GM21528 (cell line): ENCODE data around the gene SUN5.

Experiments used
- ATAC-seq: cut with Tn5 transposase; IDR thresholded peaks from one replicate; pipeline ENCODE4 v1.9.1; 2021; ENCODE audit warnings: mild to moderate bottlenecking, moderate library complexity; ENCODE audit not compliant: unreplicated experiment, low FRiP score

SUN5 gene

DNA sequence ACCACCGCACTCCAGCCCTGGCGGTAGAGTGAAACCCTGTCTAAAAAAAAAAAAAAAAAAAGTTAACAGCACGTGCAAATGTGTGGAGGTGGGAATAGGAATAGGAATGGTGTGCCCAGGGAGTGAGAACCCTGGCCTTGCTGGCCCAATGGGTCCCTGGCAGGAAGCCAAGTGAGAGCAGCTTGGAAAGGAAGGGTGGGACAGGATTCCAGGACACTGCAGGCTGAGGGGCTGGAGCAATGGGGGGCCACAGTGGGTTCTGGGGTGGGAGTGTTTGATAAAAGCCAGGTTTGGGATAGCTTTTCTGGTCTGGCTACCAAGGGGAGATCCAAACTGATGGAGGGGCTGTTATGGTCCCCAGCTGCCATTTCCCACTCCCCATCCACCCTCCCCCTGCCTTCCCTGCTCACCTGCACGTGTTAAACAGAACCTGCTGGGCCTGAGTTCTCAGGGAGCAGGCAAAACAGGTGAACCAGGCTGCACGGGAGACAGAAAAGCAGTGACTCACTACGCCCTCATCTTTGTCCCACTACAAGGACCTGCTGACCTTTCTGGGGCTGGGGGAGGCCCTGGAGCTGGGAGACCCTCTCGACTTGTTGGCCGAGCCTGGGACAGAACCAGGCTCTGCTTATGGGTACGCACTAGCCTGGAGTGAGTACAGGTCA, 3.3 kb downstream of the SUN5 start:
- no peak for ATAC-seq

DNA sequence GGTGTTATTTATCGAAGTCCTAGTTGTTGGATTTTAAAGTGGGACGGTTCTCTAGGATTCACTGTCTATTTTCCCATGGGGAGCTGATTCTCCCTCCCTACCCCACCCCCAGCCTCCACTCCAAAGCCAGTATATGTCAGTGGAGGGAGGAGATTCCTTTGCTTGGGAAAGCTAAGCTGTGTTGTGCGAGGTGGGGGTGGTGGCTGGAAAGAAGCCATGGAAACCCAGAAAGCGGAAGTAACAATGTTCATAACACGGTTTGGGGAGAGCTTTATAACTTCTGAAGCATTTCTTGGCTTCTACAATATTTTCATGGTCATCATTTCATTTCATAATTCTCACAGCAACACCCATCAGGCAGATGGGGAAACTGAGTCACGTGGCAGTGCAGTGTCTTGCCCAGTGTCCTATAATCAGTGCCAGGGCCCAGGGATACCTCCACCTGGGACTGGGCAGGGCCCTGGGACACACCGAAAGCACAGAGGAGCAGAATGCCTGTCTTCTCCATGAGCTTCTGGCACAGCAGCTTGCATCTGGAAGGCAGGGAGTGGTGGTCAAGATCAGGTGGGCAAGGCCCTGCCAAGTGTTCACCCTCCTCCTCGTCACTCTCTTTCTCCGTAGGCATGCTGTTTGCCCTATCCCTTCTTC, 4.5 kb downstream of the SUN5 start:
- no peak for ATAC-seq

DNA sequence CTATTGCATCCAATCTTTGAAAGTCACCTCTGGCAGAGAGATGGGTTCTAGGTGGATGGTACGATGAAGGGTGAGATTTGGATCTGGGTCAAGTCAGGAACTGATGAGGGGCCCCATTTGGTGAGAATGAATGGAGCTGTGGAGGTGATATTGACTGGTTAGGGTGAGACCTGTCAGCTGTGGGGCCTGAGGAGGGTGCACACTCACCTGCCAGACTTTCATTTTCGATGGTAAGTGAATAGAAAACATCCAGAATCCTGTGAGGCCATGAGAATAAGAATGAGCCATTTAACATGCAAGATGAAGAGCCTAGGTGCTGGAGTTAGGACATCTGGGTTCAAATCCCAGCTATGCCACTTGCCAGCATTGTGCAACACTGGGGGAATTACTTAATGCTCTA, 6.8 kb downstream of the SUN5 start:
- ATAC-seq: no peak

DNA sequence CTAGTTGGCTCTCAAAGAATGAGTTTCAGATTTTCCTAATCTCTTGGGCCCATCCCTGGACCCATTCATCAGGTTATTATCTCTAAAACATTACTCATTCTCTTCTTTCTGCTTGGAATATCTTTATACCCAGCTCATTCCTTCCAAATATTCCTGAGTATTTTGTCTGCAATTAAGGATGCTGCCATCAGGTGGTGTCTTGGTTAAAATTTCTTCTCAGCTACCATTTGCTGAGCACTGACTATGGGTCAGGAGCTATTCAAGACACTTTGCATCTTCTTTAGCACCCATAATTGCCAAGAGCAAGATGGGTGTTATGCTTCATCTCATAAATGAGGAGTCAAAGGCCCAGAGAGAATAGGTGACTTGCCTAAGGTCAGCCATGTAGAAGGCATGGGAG, 8.4 kb downstream of the SUN5 start:
- ATAC-seq: no peak

DNA sequence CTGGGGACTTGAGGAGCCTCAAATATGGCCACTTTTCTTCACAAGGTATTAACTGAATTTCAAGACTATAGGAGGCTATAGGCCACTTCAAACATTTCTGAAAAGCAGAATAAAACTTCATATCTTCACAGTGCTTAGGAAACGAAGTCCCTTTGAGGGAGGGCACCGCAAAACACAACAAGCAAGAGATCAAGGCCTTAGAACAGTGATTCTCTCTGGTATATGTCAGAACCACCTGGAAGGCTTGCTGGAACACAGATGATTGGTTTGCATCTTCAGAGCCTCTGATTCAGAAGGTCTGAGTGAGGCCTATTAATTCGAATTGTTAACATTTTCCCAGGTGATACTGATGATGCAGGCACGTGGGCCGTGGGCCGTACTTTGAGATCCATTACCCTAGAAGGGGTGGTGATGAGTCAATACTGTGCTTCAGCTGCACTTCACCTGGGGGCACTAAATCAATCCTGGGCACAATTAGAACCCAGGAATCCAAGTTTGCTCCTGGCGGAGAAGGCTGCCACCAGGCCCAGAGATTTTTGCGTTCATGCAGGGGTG, 10.7 kb downstream of the SUN5 start:
- no peak for ATAC-seq

DNA sequence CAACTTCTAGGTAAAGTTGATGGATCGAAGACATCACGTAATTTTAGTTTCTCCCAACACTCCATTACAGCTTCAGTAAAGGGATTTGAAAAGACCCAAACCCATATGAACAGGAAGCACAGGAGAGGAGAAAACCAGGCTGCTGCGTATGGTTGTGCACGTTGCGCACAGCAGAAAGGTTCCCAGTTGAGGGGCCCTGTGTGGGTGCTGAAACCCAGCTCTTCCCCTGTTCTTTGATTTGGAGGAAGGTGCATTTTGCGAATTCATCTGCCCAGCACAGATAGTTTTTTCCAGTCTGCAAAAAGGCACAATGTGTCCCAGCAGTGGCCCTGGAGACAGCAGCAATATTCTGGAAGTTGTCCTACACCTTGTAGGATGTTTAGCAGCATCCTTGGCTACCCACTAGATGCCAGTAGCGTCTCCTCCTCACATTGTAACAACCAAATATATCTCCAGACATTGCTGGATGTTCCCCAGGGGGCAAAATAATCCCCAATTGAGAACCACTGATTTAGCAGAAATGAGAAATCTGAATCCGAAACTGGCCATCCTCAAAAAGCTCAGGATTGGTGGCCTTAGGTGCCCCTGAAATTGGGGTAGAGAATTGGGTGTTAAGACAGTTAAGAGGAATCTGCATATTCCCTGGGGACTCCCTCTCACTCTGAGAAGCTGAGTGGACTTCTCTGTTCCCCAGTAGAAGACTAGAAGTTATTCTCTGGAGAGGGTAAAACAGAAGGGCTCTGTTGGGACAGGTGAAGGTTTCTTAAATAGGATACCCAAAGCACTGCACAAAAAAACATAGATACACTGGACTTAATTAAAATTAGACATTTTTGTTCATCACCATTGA, 12.2 kb downstream of the SUN5 start:
- ATAC-seq: no peak

DNA sequence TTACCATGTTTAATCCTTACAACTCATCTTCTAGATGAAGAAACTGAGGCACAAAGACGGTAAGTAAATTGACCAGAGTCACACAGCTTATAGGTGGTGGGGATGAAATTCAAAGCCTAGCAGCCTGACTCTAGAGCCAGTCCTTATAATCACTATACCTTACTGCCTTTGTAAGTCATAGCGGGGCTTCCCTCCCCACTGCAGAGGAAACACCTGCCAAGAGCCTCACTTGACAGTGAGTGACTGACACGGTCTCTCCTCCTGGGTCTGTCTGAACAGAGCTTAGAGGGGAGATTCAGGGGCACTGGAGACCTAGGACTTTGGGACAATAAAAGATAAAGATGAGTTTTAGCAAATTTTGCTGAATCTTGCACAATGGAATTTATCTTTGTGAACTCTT, 12.8 kb downstream of the SUN5 start:
- ATAC-seq: no peak

DNA sequence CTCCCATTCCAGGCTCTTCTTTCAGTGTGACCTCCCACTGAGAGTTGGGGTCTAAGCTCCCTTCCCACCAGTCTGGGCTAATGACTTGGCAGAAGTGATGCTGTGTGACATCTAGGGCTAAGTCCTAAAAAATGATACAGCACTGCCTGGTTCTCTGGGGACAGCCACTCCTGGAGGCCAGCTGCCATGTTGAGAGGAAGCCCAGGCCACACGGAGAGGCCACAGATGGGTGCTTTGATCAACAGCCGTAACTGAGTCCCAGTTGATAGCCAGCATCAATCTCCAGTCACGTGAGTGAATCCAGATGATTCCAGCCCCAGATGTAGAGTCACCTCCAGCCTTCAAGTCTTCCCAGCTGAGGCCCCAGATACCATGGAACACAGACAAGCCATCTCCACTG, 13.8 kb downstream of the SUN5 start:
- no peak for ATAC-seq

DNA sequence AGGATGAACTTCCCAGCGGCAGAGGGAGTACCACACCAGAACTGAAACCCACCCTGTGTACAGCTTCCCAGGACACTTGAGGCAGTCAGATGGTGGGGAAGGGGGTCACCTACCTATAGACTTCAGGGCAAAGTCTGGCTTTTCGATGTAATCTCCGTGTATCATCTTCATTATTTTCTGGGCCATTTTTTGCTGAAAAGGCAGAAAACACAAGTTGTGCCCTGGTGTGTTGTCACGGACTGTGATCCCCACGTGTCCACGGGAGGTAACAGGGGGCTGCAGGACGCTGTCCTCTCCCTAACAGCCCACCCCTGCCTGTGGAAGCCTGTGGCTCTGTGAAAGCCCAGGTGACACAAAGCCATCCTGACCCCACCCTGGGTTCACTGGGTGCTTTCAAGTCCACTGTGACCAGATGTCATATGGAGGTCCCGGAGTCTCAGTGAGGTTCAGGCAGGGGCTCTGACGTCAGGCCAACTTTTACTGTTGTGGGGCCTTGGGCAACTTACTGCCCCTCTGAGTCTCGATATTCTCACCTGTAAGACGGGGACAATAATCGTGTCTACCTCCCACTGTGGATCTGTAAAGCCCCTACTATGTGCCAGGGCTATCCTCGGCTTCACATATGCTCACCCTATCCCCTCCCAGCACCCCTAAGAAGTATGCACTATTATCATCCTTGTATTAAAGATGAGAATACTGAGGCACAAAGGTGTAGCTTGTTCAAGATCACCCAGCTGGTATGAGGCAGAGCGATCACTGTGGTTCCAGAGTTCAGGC, 14.5 kb downstream of the SUN5 start:
- ATAC-seq: no peak

DNA sequence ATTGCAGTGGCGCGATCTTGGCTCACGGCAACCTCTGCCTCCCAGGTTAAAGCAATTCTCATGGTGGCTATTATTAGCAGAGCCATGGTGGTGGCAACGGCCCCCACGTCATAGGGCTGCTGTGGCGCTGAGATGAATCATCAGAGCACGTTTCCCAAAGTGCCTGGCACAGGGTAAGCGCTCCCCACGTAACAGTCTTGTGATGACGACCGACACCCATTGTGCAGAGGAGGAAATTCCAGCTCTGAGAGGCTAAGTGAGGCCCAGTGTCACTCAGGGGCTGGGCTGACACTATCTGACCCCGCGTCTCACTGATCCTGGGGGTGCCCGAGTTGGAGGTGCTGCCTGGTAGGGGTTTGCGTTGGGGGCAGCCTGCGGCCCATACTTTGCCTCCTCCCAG, 16.2 kb downstream of the SUN5 start:
- no peak for ATAC-seq

DNA sequence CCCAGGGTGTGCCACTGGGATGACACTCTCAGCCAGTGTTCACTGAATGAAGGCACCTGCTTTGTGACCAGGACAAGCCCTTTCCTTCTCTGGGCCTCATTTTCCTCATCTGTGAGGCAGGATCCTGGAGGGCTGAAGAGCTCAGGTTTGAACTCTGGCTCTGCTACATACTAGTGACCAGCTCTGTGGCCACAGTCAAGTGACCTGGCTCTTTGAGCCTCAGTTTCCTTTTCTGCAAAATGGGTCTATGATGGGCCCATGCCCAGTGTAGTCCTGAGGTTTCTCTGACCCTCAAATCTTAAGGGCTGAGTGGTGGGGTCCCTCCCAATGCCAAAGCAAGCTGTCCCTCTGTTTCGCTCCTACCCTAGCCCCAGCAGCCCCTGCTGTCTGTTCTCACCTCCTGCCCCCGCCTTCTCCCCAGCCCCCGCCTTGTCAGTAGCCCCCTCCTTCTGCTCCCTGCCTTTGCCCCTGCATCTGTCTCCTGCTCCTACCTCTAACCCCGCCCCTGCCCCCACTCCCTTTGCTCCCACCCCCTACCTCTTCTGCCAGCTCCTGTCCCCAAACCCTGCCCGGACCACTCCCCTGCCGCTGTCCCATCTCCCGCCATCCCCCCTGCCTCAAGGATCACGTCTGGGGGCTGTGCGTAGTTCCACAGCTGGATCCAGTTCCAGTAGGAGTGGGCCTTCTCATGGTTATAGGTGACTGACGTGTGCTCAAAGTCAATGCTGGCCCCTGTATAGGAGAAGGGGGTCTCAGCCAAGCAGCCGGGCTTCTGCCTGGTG, 17.0 kb downstream of the SUN5 start:
- ATAC-seq: no peak

DNA sequence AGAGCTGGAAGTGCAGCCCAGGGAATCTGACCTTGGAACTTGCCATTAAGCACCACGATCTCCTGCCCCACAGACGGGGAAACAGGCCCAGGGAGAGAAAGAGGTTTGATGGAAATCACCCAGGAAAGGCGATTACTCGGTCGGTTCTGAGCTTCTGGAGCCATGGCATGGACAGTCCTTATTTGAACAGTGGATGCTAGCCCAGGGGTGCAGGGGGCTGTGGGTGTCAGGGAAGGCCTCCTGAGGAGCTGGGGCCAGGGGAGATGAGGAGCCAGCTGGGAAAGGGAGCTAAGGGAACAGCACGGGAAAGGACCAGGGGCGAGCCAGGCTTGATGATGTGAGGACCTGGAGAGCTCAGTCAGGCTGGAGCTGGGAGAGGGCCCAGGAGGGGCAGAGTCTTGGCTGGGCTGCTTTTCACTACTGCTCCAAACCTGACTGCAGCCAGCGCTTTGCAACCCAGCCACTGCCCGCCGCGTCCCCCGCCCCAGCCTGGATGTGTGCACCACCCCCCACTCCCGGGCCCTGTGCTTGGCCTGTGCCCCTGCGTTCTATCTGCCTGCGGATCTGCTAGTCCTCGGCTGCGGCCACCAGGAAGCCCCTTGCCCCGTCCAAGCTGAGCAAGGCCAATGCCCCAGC, 17.8 kb downstream of the SUN5 start:
- no peak for ATAC-seq

DNA sequence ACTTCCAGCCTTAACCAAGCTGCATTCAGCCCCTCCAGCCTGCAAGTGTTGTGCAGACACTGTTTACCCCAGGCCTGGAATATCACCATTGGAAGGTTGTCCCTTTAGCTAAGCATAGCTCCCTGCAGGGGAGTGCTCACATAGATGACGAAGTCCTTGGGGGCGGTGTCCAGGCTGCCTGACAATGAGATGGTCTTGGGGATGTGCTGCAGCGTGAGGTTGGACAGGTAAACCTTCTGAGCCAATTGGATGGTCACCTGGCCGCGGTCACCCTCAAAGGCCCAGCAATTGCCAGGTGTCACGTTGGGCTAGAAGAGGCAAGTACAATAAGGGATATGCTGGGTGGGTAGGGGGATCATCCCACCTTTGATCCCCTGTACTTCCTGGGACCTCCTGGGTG, 18.6 kb downstream of the SUN5 start:
- no peak for ATAC-seq

DNA sequence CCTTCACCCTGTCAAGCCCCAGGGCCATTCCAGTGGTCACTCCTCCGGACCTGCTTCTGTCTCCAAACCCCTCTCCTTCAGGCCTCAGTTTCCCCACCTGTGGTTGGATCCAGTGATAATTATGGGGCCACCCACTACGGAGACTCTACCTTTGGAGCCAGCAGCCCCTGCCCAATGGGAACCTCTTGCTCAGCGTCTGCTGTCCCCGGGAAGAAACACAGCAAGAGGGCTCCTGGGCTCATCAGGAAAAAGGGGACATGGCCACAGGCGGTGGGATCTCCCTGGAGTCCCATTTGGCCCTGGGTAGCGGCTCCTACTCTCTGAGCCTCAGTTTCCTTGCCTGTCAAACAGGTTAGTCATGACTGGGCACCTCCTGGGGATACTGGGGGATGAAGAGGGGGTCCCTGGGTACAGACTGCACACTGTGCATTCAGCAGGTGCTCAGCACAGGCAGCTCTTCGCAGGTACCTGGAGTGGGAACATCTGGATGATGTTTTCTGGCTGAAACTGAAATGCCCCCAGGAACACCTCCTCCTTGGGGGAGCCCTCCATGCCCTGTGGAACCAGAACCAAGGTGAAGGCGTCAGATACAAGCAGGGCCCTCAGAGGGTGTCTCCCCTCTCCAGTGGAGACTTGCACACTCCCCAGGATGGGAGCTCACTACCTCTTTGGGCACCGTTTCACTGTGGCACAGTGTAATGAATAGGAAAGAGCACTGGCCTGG, 19.4 kb downstream of the SUN5 start:
- no peak for ATAC-seq

DNA sequence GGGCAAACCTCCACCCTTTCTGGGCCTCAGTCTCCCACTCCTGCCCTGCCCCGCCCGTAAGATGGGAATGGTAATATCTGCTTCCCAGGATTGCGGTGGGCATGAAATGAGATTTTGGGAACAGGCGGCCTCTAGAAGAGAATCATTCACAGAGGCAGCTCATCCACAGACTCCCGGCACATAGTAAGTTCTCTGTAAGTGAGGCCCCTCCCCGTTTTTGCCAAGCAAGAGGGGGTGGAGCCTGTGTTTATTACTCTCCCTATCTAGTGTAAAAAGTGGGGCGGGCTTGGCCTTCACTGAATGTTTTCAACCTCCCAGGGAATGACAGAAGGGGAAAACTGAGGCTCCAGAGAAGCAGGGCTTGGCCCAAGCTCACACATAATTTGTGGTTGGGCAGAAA, 20.0 kb downstream of the SUN5 start:
- no peak for ATAC-seq

DNA sequence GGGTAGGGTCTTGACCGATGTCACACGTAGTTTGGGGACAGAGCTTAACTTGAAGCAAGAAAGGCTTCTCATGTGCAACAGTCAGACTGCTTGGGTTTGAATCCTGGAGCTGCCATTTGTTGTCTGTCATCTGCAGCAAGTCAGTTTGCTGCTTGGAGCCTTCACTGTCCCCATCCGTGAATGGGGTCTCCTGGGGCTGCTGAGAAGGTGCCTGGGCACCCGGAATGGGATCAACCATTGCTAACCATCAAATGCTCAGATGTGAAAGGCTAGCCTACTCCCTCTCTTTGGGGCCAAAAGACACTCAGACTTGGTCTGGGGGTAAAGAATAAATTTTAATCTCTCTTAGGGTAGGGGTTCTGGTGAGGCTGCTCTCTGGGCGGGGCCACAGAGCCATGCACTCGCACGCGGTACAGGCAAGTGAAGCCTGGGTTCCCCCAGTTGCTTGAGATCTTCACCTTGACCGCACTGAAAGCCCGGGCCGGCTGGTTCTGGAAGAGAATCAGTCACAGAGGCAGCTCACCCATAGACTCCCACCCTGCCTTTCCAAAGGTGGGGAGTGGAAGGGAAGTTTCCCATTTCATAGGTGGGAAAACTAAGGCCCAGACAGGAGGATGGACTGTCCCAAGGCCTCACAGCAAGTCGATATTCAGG, 20.6 kb downstream of the SUN5 start:
- no peak for ATAC-seq

DNA sequence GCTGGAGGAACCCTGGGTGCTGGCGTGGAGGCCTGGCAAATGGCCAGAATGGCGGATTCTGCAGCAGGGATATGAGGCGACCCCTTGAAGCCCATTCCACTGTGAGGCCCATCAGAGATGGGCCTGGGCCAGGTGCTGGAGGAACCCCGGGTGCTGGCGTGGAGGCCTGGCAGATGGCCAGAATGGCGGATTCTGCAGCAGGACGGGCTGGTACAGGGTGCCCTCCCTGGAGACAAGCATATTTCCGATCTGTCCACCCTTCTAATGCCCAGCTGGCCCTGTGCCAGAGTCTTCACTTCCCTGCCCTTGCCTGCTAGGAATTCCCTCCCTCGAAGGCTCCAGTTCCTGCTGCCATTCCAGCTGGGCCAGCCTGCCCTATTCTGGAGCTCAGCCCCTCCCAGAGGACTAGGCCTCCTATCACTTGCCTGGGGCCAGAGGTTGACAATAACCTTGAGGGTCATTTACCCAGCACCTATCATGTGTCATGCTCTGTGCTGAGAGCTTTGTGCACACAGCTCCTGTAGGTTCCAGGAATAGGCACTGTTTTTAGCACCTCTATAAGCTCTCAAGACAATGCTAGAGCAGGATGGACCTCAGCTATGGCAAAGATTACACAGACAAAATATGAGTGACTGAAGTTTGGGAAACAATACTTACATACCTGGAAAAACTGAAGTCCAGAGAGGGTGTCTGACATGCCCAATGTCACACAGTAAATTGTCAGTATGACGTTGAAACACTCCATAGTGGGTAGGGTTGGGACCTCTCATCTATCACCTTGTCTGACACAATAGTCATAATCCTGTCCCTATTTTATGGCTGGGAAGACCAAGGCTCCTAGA, 21.4 kb downstream of the SUN5 start:
- no peak for ATAC-seq
